ENCODE results near the gene MVB12A.

Gene MVB12A

DNA sequence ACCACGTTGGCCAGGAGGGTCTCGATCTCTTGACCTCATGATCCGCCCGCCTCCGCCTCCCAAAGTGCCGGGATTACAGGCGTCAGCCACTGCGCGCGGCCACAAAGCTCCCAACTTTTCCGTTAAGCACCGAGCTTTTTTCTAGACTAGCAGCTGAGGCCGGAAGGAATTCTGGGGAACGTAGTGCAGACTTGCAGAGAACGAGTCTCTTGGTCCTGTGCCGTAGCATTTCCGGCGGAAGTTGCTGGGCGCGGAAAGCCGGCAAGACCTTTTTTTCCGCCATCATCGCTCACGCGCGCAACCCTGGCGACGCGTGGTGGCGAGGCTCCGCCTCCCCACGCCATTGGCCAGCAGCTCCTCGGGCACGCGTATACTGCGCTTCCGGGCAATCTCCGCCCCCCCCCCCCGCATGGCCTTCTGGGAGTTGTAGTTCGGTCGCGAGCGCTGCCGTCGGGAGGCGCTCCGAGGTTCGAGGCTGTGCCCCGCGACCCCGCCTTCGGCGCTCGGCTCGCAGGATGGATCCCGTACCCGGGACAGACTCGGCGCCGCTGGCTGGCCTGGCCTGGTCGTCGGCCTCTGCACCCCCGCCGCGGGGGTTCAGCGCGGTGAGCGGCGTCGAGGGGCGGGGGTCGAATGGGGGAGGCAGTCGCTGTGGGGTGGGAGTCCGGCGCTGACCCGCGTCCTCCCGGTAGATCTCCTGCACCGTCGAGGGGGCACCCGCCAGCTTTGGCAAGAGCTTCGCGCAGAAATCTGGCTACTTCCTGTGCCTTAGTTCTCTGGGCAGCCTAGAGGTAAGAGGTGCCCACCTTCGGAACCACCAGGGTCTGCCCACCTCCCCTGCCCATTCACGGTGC, at the start of gene MVB12A:
Gene MVB12A (plus strand): TSS at position 427 of the 854 bp plus-strand sequence. CDS start 89 bp downstream, at position 516.
- DNase-seq = peak; percentile 98

DNA sequence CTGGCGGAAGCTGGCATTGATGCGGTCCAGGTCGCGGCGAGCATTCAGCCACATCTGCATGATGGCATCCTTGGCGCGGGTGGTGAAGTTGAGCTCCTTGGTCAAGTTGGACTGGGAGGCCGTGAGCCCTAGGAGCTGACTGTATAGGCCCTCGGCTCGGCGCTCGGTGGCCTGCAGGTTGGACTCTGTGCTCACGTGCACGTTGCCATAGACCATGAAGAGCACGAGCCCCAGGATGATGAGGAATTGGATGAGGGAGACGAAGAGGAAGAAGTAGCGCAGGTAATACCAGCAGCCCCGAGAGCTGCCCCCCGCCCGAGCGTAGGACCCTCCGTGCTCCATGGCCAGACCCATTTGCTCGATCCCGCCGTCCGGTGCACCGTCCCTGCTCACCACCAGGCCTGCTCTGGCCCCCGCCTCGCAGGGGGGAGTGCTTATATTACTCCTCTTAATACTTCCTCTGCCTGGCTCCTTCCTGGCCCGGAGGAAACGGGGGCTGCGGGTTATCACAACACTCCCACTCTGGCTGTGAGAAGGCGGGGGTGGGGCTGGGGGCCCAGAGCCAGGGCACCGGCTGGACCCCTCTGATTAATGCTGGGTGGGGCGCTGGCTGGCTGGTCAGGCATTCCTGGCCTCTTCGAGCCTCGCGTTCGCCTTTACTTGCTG, 42.8 kb upstream of the MVB12A start, which contains the start of gene PLVAP:
Gene PLVAP (minus strand): TSS at position 408 of the 666 bp plus-strand sequence. CDS start 54 bp downstream, at position 354.
- no peak for DNase-seq

DNA sequence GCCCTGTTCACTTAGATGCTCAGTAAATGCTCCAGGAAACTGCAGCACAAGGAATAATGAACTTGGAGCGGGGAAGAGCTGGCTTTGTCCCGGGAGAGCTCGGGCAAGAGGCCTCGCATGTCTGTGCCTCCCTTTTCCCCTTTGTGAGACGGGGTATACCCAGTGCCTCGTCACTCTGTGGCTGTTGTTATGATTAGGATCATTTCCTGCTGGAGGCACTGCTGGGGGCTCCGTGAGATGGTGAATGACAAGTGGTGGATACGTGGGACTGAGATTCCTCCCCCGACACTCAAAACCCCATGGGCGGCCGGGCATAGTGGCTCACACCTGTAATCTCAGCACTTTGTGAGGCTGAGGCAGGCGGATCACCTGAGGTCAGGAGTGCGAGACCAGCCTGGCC, 41.6 kb upstream of the MVB12A start:
- DNase-seq = no peak

DNA sequence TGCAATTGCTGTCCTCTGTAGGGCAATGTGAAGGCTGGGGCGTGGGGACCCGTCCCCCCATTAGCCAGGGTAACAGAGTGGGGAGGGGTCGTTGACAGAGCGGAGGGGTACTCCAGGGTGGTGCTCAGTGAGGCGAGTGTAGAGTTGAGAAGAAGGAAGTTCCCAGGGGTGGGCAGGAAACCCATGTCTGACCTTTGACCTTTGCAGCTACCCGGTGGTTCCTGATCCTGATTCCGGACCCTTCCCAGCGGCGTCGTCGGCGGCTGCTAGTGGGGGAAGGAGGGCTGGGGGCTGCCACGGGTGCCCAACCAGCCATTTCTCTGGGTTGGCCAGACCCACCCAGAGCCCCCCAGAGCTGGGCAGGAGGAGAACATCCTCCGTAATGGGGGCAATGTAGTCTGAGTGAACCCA, 40.6 kb upstream of the MVB12A start:
- DNase-seq = no peak

DNA sequence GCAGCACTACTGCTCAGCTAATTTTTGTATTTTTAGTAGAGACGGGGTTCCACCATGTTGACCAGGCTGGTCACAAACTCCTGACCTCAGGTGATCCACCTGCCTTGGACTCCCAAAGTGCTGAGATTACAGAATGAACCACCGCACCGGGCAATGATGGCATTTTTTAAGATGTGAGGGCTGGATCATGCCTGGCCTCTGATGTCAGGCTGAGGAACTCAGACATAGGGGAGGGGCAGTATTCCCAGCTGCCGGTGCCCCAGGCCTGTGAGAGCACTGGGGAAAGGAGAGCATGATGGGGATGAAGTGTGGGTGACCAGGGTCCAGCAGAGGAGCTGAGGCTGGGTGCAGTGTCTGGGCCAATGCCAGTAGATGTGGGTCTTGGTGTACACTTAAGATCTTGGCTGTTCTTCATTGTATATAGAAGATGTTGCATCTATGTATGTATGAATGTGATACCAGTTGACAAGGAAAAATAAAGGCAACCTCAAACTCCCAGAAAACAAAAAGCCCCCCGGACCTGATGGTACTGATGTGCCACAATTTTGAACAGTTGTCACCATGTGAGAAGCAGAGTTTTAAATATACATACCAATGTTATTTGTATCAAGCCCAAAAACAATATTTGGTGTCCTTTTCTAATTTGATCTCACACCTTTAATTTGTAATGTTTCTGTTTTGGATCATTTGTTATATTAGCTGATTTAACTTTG, 39.3 kb upstream of the MVB12A start:
- no peak for DNase-seq

DNA sequence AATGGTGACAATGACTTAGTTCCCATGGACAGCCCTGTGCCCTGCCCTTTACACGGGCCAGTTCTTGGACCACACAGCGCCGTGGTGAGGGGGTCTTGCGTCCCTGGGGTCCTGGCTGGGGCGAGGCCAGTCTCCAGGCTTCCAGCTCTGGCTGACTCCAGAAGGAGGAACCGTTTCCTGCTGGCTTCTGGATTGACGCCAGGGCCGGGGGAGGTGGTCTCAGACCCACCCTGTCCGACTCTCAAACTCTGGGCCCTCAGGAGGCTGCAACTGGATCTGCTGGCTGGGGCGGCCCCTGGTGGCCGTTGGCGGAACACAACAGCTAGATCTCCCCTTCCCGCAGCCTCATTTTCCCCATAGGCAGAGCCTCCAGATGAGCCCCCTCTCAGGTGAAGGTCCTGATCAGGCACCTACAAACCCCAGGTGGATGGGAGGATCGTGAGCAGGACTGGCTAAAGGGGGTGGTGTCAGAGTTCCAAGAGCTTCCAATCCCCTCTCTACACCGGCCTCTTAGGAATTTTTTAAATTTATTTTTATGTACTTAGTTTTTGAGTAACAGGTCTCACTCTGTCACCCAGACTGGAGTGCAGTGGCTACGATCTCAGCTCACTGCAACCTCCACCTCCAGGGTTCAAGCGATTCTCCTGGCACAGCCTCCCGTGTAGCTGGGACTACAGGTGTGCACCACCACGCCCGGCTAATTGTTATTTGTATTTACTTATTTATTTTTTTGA, 33.8 kb upstream of the MVB12A start:
- peak; percentile 38 for DNase-seq

- no peak for DNase-seq
Measured at GRCh38 chr19:17389288-17389687, 30.6 kb upstream of the MVB12A start.

DNA sequence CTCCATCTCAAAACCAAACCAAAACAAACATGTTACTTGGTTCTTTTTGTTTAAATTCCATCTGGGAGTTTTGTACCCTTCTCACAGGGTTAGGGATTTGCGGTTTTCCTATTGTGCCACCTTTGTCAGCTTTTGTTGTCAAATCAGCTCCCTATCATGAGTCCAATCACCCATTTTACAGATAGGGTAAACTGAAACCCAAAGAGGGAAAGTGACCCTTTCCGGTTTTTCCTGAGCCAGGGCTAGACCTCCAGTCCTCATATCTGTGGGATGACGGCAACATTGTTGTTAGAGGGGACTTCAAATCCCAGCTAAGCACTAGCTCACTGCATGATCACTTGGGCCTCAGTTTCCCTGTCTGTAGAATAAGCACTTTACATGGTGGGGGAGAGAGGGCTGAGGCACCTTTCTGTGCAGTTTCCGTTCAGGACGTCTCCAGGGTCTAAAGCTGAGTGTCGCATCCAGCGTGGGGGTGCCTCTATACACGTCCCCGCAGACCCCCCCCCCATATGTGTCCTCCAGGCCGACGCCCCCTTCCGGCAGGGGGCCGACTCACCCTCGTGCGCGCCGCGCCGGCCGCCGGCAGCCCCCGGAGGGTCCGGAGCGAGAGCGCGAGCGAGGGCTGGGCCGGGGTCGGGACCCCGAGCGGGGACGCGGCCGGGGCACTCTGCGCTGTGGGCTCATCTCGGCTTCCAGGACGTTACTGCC, 29.7 kb upstream of the MVB12A start:
- DNase-seq = no peak

DNA sequence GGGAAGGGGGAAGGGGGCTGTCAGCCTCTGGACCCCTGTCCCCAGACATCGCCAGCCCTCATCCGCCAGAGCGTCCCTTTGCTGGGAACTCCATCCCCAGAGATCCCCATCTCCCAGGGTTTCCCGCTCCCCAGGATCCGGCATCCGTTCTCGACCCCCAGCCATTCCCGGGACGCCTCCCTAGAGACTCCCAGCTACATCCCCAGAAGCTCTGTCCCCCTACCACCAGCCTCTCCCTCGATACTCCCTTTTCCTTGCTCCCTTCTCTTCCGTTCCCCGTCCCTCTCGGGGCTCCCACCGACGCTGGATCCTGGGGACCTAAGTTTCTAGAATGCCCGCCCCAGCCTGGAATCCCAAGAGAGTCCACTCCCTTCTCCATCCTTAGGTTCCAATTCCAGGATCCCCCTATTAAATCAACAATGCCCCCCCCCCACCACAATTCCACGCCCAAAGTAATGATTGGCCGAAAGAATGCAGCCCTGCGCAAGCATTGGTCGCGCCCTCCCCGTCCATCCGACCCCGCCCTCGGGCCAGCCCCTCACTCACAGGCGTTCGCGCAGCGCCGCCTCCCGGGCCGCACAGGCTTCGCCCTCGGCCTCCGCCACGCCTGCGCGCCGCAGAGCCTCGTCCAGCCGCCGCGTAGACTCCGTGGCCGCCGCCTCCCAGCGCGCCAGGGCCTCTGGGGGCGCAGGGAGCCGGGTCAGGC, 29.0 kb upstream of the MVB12A start:
- peak; percentile 89 for DNase-seq

DNA sequence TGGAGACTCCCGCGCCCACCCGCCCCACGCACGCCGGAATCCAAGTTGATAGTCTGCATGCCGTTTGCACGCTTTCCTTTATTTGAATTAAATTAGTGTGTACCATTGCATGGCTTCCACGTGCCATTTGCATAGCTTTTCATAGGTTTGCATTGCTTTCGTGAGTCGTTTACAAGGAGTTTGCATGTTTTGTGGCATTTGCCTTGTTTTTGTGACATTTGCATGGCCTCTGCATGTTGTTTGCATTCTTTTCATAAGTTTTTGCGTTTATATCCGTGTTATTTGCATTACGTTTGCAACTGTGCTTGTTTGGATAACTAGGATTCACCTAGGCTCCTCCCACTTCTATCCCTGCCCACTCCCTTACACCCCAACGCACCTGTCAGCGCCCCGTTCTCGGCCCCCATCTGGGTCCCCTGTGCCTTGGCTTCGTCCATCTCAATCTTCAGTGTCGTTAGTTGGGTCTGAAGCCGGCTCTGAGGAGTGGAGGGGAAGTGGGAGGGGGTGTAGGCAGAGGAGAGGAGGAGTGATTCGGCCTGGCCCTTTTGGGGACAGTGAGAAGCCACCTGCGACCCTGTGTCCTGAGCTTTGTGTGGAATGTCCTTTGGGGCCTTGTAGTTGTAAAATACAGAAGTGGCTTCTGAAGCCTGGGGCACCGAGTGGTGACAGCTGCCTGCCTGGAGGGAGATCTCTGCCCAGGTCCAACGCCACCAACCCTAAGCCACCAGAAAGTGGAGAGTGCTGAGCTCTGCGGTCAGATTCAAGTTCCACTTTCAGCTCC, 28.3 kb upstream of the MVB12A start:
- DNase-seq = peak; percentile 61

DNA sequence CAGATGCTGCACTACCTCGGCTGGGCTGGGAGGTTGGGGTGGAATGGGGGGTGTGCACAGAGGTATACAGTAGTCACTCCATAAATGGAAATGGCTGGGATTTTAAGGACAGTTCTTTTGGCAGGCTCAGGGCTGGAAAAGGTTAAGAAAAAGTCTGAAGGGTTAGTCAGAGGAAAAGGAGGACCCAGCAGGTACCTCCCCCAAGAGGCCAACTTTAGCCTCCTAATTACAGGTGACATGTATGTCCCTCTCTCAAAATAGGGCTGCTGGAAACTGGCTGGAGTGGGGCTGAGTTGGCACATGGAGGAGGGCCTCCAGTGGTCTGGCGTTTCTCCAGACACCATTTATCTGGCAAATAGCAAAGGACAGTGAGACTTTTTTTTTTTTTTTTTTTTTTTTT, 26.8 kb upstream of the MVB12A start:
- no peak for DNase-seq

DNA sequence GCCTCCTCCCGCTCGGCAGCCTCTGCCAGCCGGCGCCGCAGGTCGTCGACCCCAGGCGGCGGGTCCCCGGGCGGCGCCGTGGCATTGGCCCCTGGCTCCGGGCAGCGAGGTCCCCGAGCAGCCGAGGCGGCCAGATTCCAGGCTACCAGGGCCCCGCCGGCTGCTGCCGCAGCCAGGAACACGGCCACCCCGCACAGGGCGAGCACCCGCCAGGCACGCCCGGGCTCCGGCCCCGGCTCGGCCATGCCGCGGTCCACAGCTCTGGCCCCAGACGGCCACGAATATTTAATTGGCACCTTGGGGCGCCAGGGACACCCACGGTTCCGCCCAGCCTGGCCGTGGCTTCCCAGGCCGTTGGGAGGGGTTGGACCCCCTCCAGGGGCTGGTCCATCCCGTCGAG, 25.9 kb upstream of the MVB12A start, which contains the start of gene CCDC194:
Gene CCDC194 (minus strand): TSS at position 283 of the 400 bp plus-strand sequence. CDS start 38 bp downstream, at position 245.
- no peak for DNase-seq

DNA sequence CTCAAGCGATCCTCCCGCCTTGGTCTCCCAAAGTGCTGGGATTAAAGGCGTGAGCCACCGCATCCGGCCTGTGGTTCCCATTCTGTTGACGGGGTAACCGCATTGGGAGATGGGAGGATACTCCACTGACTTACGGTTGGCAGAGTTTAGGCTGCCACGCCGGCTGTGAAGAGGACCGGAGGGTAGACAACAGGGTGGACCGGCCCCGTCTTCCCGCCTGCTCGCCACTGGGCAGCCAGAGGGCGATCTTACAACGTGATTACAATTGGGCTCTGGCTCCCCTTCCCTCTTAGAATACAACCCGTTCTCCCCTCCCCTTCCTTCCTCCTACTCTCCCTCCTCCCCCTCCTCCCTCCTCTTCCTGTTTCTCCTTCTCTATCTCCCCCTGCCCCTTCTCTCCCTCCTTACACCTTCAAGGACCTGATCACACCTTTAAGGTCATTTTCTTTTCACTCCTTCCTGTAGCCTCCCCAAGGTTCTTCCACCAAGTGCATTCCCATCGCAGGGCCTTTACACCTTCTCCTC, 24.9 kb upstream of the MVB12A start:
- peak; percentile 30 for DNase-seq

GRCh38 chr19:17398902-17399527, 20.8 kb upstream of the MVB12A start:
- DNase-seq = no peak

- DNase-seq = no peak
Measured at GRCh38 chr19:17401628-17402027, 18.2 kb upstream of the MVB12A start.

GRCh38 chr19:17402982-17403855, 16.6 kb upstream of the MVB12A start:
- DNase-seq = peak; percentile 52

DNA sequence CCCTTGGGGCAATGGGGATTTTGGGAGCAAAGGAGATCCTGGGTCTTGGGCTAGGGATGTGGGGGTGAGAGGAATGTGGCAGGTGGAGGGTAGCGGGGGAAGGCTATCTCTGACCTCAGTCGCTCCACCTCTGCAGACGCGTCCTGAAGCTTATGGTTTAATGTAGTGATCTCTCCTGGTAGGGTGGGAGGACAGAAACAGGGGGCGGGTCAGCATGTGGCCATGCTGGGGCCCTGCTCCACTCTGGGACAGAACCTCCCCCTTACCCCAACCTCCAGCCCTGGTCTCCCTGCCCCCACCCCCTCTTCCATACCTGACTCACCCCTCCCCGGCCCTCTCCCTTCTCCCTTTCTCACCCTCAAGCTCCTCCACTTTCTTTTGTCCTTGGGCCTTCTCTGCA, 15.8 kb upstream of the MVB12A start:
- DNase-seq = no peak

DNA sequence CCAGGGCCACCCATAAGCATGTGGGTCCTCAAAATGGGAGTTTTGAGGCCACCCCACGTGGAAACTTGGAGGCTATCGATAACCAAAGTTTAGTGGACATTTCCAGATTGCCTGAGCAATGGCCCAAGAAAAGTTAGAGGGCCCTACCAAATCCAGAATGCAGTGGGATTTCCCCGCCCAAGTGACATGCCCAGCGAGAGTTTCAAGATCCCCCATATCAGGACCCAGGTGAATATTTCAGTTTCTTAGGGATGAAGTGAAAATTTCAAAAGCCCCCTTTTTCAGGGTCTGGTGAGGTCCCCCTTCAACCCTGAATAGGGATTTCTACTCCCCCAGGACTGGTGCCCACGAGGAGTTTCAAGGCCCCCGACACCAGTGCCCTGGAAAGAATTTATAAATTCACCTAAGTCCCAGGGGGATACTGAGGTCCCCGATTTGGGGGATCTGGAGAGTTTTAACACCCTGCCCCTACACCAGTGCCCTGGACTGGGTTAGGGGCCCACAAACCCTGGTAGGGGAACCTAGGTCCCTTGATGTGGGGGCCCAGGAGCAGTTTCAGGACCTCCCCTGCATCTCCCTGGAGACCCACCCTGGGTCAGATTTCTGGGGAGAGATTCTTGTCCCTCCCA, 15.1 kb upstream of the MVB12A start:
- no peak for DNase-seq
